Fibroblast of the aortic adventitia (primary cell): ENCODE results near the gene SYNE1. TPM values are rescaled to one million over a fixed set of nuclear protein-coding genes. Genes with fewer than 3 reads are reported as not detected.
A peak's percentile ranks its signal among the peaks of the same experiment; 100 is the strongest.

Experiments
- DNase-seq: peaks from one replicate; pipeline ENCODE4 v3.0.0-alpha.2; 2010; ENCODE audit warnings: low read depth
- H3K4me3 ChIP-seq: 2 replicates; pipeline ENCODE4 v1.5.1; 2011; ENCODE audit warnings: low read depth, mild to moderate bottlenecking, control low read depth, low read length, moderate library complexity
- CTCF ChIP-seq: IDR thresholded peaks from 2 replicates; pipeline ENCODE4 v1.5.1; 2011; ENCODE audit warnings: mild to moderate bottlenecking, low read length, control low read depth, inconsistent platforms; ENCODE audit not compliant: insufficient read depth
- total RNA-seq: library from RNA; depleted of rRNA; stranded (reverse); fragments of >200 nt; gene quantifications from 2 replicates; pipeline ENCODE4 v1.2.3, GENCODE V29; 2012; ENCODE audit warnings: low replicate concordance

SYNE1 gene
- total RNA-seq, 1 donor, result 193 TPM

DNA sequence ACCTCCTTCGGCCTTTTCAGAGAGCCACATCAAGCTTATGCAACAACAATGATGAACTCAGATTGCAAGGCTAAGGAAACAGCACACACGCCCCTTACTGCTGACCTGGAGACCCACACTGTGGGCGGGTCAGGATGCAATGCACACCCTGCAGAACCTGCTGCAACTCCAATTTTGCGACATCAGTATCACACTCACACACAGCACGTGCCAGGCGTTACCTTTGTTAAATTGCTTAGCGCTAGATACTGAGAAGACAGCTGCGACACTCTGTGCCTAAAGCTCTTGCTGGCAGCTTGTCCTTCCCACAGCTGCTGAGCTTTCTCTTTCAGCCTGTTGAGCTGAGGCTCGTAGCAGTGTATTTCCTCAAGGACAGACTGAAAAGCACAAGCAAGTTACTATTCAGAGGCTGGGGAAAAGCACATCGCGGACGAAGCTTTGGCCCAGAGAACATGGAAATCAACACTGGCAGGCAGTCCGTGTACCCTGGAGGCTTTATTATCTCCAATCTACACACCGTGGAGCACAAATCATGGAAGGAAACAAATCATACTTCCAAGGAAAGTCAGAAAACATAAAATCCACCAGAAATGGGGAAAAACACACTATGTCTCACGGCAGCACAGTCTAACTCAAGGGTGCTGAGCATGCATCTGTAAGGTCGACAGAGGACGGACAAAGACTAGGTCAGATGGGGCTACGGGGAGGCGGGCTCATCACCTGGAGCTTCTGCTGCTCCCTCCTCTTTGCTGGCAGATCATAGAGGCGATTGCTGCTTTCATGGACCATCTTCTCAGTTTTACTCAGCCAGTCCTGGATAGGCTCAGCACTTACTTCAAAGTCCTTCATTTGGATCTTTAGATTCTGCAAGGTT lies 268.2 kb downstream of the SYNE1 start:
- no peak for TF ChIP-seq CTCF
- H3K4me3 ChIP-seq, result no peak overlapping the region
- DNase-seq, result peak; percentile 56

- TF ChIP-seq CTCF, result no peak
- DNase-seq, result no peak
- H3K4me3 ChIP-seq, result no peak overlapping the region
Measured at GRCh38 chr6:152364866-152365265, 272.3 kb downstream of the SYNE1 start.

DNA sequence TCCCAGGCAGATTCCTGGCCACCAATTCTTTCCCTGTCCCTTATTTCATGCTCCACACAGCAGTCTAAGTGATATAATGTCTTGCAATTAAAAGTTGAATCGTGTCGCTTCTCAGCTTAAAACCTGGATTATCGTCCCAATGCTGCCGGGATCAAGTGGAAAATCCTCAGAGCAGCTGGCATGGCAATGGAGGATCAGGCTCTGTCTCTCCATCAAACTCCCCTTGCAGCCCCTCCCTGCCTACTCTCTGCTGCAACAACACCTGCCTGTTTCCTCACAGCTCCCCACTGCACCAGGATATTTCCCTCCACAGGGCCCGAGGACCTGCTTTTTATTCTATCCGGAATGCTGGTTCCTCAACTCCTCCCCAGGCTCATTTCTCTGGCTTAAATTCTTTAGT lies 277.1 kb downstream of the SYNE1 start:
- no peak for TF ChIP-seq CTCF
- no peak for DNase-seq
- H3K4me3 ChIP-seq, result no peak overlapping the region

GRCh38 chr6:152356662-152357061 lies 280.5 kb downstream of the SYNE1 start:
- TF ChIP-seq CTCF, result peak; percentile 41

GRCh38 chr6:152356016-152356415 lies 281.1 kb downstream of the SYNE1 start:
- TF ChIP-seq CTCF, result no peak
- peak; percentile 14 for DNase-seq
- no peak overlapping the region for H3K4me3 ChIP-seq

More at GRCh38 chr6:152356662-152357061, 280.5 kb downstream of the SYNE1 start:
- DNase-seq, result peak; percentile 62
- no peak overlapping the region for H3K4me3 ChIP-seq

- no peak for TF ChIP-seq CTCF
- DNase-seq, result no peak
- H3K4me3 ChIP-seq, result no peak overlapping the region
Measured at GRCh38 chr6:152355166-152355565, 282.0 kb downstream of the SYNE1 start.

DNA sequence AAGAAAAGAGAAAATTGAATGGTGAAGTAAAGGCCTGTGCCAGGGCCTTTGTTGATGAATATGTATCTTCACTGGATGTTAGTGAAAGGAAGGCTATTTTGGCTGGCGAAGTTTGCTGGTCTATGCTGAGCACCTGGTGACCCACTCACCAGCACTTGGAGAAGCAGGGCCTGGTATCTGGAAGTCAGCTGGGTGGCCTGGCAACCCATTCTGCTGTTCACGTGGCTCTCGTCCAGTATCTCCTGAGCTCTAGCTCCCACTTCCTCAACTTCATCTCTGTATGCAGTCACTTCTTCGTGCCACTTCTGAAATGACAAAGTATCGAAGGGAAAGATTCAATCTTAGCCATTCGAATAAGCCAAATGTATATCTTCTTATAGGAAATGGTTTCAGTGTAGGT lies 283.7 kb downstream of the SYNE1 start:
- no peak overlapping the region for H3K4me3 ChIP-seq
- no peak for DNase-seq
- TF ChIP-seq CTCF, result no peak
